HFFc6 (cell line): Measurements from ENCODE around the gene TTLL10. TPM values are rescaled to one million over a fixed set of nuclear protein-coding genes. Genes with fewer than 3 reads are reported as not detected.

Experiments
- DNase-seq: peaks from one replicate; pipeline ENCODE4 v3.0.0-alpha.2; 2018
- H3K27ac Mint-ChIP-seq: 2 replicates; pipeline ENCODE4 v1.8.0; 2020; ENCODE audit warnings: mild to moderate bottlenecking, mixed read lengths
- H3K27me3 Mint-ChIP-seq: 2 replicates; pipeline ENCODE4 v1.8.0; 2021; ENCODE audit warnings: mild to moderate bottlenecking, moderate library complexity, mixed read lengths; ENCODE audit not compliant: insufficient read depth
- H3K36me3 Mint-ChIP-seq: 2 replicates; pipeline ENCODE4 v1.8.0; 2021; ENCODE audit warnings: low read depth, mixed read lengths
- H3K4me1 Mint-ChIP-seq: 2 replicates; pipeline ENCODE4 v1.8.0; 2020; ENCODE audit warnings: low read depth, mixed read lengths
- H3K4me3 Mint-ChIP-seq: 2 replicates; pipeline ENCODE4 v1.8.0; 2020; ENCODE audit warnings: mild to moderate bottlenecking, moderate library complexity, mixed read lengths
- H3K9me3 Mint-ChIP-seq: 2 replicates; pipeline ENCODE4 v1.8.0; 2020; ENCODE audit warnings: mild to moderate bottlenecking, mixed read lengths
- total RNA-seq, 6 experiments: library from RNA; stranded (reverse); fragmentation: NEBNext Ultra II Directional; extraction: Animal tissue kit (Norgen Biotek cat#: 25700); gene quantifications; 2 replicates in 1 of 6; 3 replicates in 5 of 6; pipeline ENCODE4 v1.2.3, GENCODE V29; 2021
- TF ChIP-seq, protein P1 (sequence below): fragments of 200-600 bp; sonication (generic); IDR thresholded peaks from 2 replicates; pipeline ENCODE4 v1.5.0; 2021; ENCODE audit warnings: antibody characterized with exemption, mild to moderate bottlenecking

Gene TTLL10
- total RNA-seq, 6 experiments from 2014 or later, result not detected

DNA sequence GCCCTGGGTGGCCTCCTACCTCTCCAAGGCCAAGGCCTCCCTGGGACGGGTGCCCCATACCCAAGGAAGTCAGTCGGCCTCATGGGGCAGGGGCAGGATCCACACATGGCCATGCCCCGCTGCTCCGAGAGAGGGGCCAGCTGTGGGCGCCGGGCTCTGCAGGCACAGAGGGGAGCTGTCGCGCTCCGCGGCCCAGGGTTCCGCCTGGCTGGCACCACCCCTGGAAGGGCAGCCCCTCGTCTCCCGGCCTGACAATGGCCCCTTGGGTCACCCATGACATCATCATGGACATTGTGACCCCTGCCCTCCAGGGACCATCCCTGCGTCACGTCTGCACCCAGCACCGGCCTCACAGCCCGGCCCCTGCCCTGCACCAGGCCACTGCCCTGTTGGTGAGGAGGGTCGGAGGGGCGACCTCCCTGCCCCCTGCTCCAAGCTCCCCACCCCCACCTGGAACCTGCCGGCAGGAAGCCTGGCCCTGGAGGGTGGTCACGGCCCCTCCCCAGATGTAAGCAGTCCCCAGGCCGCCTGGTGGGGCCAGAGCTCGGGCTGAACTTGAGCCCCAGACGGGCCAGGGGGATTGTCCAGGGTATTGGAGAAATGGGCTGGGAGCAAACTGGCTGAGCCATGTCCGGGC, 5.8 kb downstream of the TTLL10 start:
- Mint-ChIP-seq H3K27me3 (peaks cover 25% of the 10 kb centered on the region), H3K9me3 (no peaks in the 10 kb centered on the region)
- no peak for DNase-seq

DNA sequence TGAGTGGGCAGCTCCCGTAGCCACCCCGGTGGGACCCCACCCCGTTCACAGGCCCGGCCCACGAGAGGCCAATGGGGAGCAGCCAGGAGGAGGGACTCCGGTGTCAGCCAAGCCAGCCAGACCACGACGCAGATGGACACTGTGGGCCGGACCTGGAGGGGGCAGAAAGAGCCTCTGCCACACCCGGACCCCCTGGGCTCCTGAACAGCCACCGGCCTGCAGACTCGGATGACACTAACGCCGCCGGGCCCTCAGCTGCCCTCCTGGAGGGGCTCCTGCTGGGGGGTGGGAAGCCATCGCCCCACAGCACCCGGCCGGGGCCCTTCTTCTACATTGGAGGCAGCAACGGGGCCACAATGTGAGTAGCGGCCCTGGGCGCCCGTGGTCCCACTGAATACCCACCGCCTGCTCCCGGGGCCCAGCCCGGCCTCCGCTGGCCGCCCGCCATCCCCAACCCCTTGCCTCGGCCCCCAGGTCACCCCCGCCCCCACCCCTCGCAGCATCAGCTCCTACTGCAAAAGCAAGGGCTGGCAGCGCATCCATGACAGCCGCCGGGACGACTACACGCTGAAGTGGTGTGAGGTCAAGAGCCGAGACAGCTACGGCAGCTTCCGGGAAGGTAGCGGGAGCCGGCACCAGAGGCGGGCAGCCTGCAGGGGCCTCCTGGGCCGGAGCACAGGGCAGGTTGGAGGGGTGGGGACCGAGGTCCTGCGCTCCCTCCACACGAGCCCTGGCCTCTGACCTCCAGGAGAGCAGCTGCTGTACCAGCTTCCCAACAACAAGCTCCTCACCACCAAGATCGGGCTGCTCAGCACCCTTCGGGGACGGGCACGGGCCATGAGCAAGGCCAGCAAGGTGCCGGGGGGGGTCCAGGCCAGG, 6.5 kb downstream of the TTLL10 start:
- no peaks in the 10 kb centered on the region for H3K36me3 Mint-ChIP-seq
- no peak overlapping the region for H3K4me3 Mint-ChIP-seq
- no peak overlapping the region for H3K27ac Mint-ChIP-seq
- TF ChIP-seq, protein P1, sequence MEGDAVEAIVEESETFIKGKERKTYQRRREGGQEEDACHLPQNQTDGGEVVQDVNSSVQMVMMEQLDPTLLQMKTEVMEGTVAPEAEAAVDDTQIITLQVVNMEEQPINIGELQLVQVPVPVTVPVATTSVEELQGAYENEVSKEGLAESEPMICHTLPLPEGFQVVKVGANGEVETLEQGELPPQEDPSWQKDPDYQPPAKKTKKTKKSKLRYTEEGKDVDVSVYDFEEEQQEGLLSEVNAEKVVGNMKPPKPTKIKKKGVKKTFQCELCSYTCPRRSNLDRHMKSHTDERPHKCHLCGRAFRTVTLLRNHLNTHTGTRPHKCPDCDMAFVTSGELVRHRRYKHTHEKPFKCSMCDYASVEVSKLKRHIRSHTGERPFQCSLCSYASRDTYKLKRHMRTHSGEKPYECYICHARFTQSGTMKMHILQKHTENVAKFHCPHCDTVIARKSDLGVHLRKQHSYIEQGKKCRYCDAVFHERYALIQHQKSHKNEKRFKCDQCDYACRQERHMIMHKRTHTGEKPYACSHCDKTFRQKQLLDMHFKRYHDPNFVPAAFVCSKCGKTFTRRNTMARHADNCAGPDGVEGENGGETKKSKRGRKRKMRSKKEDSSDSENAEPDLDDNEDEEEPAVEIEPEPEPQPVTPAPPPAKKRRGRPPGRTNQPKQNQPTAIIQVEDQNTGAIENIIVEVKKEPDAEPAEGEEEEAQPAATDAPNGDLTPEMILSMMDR, result no peak
- no peaks in the 10 kb centered on the region for H3K9me3 Mint-ChIP-seq
- peaks cover 22% of the 10 kb centered on the region for H3K27me3 Mint-ChIP-seq
- no peak for DNase-seq
- H3K4me1 Mint-ChIP-seq, result no peaks in the 10 kb centered on the region

More for the DNA sequence above, 5.8 kb downstream of the TTLL10 start:
- Mint-ChIP-seq H3K4me3 (no peak overlapping the region), H3K36me3 (no peaks in the 10 kb centered on the region), H3K4me1 (no peaks in the 10 kb centered on the region), H3K27ac (no peak overlapping the region)
- TF ChIP-seq, protein P1, result no peak

GRCh38 chr1:1181129-1181937, 7.7 kb downstream of the TTLL10 start:
- H3K36me3 Mint-ChIP-seq, result no peaks in the 10 kb centered on the region
- H3K27me3 Mint-ChIP-seq, result peaks cover 11% of the 10 kb centered on the region
- TF ChIP-seq, protein P1, result no peak
- H3K9me3 Mint-ChIP-seq, result no peaks in the 10 kb centered on the region
- no peak overlapping the region for H3K4me3 Mint-ChIP-seq
- no peaks in the 10 kb centered on the region for H3K4me1 Mint-ChIP-seq
- H3K27ac Mint-ChIP-seq, result no peak overlapping the region
- DNase-seq, result no peak

GRCh38 chr1:1181938-1182410, 8.3 kb downstream of the TTLL10 start:
- no peaks in the 10 kb centered on the region for H3K9me3 Mint-ChIP-seq
- H3K4me3 Mint-ChIP-seq, result no peak overlapping the region
- TF ChIP-seq, protein P1, result no peak
- no peak for DNase-seq
- no peak overlapping the region for H3K27ac Mint-ChIP-seq
- no peaks in the 10 kb centered on the region for H3K36me3 Mint-ChIP-seq
- H3K27me3 Mint-ChIP-seq, result peaks cover 8% of the 10 kb centered on the region
- no peaks in the 10 kb centered on the region for H3K4me1 Mint-ChIP-seq

GRCh38 chr1:1182491-1183220, 9.0 kb downstream of the TTLL10 start:
- no peak overlapping the region for H3K4me3 Mint-ChIP-seq
- H3K4me1 Mint-ChIP-seq, result no peaks in the 10 kb centered on the region
- H3K27ac Mint-ChIP-seq, result no peak overlapping the region
- DNase-seq, result no peak
- H3K9me3 Mint-ChIP-seq, result no peaks in the 10 kb centered on the region
- no peaks in the 10 kb centered on the region for H3K36me3 Mint-ChIP-seq
- TF ChIP-seq, protein P1, result no peak
- peaks cover 11% of the 10 kb centered on the region for H3K27me3 Mint-ChIP-seq
